HepG2 (cell line): ENCODE results near the gene KCNA3.

Source experiments
- ZBTB33 ChIP-seq: sonication (generic); formaldehyde crosslinking; IDR thresholded peaks from 2 replicates; pipeline ENCODE4 v1.4.0; 2020; ENCODE audit warnings: missing genetic modification reagents
- TF ChIP-seq, protein P1 (sequence below): sonication (generic); formaldehyde crosslinking; IDR thresholded peaks from 2 replicates; pipeline ENCODE4 v1.5.0; 2020; ENCODE audit warnings: mild to moderate bottlenecking, missing genetic modification reagents, moderate library complexity

DNA sequence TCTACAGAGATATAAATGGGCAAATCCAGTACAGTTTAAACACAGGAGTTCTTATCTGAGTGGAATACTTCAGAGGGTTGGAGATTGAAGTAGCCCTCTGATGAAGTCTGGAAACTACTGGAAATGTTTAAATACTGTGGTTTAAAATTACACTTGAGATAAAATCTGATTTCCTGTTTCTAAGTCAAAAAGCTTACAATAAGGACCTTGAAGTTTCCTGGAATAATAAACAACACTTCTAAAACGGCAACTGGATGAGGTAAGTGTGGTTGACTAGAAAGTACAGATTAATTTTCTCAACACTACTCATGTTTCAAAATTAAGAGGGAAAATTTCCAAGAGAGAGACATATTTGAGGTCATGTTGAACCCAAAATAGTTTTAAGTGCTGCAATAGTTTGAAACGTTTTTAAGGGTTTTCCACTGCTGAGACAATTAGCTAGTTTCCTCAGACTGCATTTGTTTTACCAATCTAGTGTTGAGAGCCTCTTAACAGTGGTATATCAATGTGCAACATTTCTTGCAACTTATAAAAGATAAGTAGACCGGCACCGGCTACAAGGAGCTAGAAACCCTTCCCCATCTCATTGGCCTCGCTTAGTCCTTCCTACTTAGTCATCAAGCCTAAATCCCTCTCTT is 27.4 kb downstream of the KCNA3 start:
- no peak for TF ChIP-seq ZBTB33
- TF ChIP-seq, protein P1, sequence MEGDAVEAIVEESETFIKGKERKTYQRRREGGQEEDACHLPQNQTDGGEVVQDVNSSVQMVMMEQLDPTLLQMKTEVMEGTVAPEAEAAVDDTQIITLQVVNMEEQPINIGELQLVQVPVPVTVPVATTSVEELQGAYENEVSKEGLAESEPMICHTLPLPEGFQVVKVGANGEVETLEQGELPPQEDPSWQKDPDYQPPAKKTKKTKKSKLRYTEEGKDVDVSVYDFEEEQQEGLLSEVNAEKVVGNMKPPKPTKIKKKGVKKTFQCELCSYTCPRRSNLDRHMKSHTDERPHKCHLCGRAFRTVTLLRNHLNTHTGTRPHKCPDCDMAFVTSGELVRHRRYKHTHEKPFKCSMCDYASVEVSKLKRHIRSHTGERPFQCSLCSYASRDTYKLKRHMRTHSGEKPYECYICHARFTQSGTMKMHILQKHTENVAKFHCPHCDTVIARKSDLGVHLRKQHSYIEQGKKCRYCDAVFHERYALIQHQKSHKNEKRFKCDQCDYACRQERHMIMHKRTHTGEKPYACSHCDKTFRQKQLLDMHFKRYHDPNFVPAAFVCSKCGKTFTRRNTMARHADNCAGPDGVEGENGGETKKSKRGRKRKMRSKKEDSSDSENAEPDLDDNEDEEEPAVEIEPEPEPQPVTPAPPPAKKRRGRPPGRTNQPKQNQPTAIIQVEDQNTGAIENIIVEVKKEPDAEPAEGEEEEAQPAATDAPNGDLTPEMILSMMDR (CRISPR knock-in tag), result no peak
